Naive thymus-derived CD4-positive, alpha-beta T cell (primary cell): ENCODE measurements around the gene KCNH5. TPM values are rescaled to one million over a fixed set of nuclear protein-coding genes. Genes with fewer than 3 reads are reported as not detected.

Source experiments
- ATAC-seq: fragments of 150-1000 bp; cut with Tn5 transposase; 2 replicates; pipeline ENCODE4 v1.10.0; 2021; ENCODE audit warnings: mild to moderate bottlenecking, moderate library complexity
- CTCF ChIA-PET: fragments of 350-600 bp; sonication (Branson Sonifier 250); formaldehyde crosslinking; loops from one replicate; lab custom pipeline; 2021; ENCODE audit warnings: antibody characterized with exemption; lab: Charles Lee
- POLR2A ChIA-PET: fragments of 350-600 bp; sonication (Branson Sonifier 250); formaldehyde crosslinking; loops from one replicate; lab custom pipeline; 2021; ENCODE audit warnings: antibody characterized with exemption, inconsistent platforms; lab: Charles Lee
- DNase-seq, 9 donors: peaks; one replicate each; pipeline versions ENCODE4 v3.0.0 to v3.0.0-alpha.2; 2020 to 2022; ENCODE audit warnings: mixed read lengths in 1 of 9
- H3K27ac ChIP-seq: one replicate; pipeline ENCODE4 v1.7.0; 2013; ENCODE audit warnings: mild to moderate bottlenecking, low read depth, low read length, moderate library complexity
- H3K27me3 ChIP-seq, 2 donors: one replicate each; pipeline ENCODE4 v1.7.0; 2013; ENCODE audit warnings: low read length in 2 of 2, mild to moderate bottlenecking in 2 of 2, moderate library complexity in 2 of 2; ENCODE audit not compliant: control insufficient read depth in 2 of 2, insufficient read depth in 2 of 2
- H3K36me3 ChIP-seq, 3 experiments: 1 replicate in 2 of 3; 2 replicates in 1 of 3; pipeline ENCODE4 v1.7.0; 2013; ENCODE audit warnings: low read length in 3 of 3, mild to moderate bottlenecking in 3 of 3, moderate library complexity in 1 of 3; ENCODE audit not compliant: insufficient read depth in 3 of 3, control insufficient read depth in 2 of 3
- H3K4me1 ChIP-seq, 2 donors: one replicate each; pipeline ENCODE4 v1.7.0; 2013; ENCODE audit warnings: low read length in 2 of 2, mild to moderate bottlenecking in 2 of 2, moderate library complexity in 1 of 2; ENCODE audit not compliant: control insufficient read depth in 2 of 2, insufficient read depth in 2 of 2
- H3K4me3 ChIP-seq: 2 replicates; pipeline ENCODE4 v1.7.0; 2013; ENCODE audit warnings: mild to moderate bottlenecking, low read length
- H3K9me3 ChIP-seq, 3 experiments: 1 replicate in 2 of 3; 2 replicates in 1 of 3; pipeline ENCODE4 v1.7.0; 2013; ENCODE audit warnings: low read length in 3 of 3; ENCODE audit not compliant: control insufficient read depth in 2 of 3
- H3K27ac Mint-ChIP-seq, 9 donors: one replicate each; pipeline ENCODE4 v1.8.0; 2020 to 2022; ENCODE audit warnings: mixed read lengths in 9 of 9, mild to moderate bottlenecking in 8 of 9, moderate library complexity in 5 of 9, inconsistent platforms in 2 of 9
- H3K27me3 Mint-ChIP-seq, 5 donors: one replicate each; pipeline ENCODE4 v1.8.0; 2021 to 2022; ENCODE audit warnings: mixed read lengths in 5 of 5, mild to moderate bottlenecking in 1 of 5
- H3K36me3 Mint-ChIP-seq, 5 donors: one replicate each; pipeline ENCODE4 v1.8.0; 2020 to 2022; ENCODE audit warnings: mixed read lengths in 5 of 5, mild to moderate bottlenecking in 3 of 5, inconsistent platforms in 1 of 5
- H3K4me1 Mint-ChIP-seq, 7 donors: one replicate each; pipeline ENCODE4 v1.8.0; 2020 to 2022; ENCODE audit warnings: mixed read lengths in 7 of 7, mild to moderate bottlenecking in 3 of 7, inconsistent platforms in 1 of 7
- H3K4me3 Mint-ChIP-seq, 10 donors: one replicate each; pipeline ENCODE4 v1.8.0; 2020 to 2022; ENCODE audit warnings: mild to moderate bottlenecking in 10 of 10, mixed read lengths in 10 of 10, moderate library complexity in 6 of 10, inconsistent platforms in 2 of 10
- H3K9me3 Mint-ChIP-seq, 11 donors: one replicate each; pipeline ENCODE4 v1.8.0; 2020 to 2022; ENCODE audit warnings: mixed read lengths in 11 of 11, mild to moderate bottlenecking in 4 of 11, inconsistent platforms in 1 of 11, moderate library complexity in 1 of 11
- intact Hi-C, 2 donors: fragments of 100-400 bp; cut with micrococcal nuclease; formaldehyde crosslinking; loops; one replicate each; pipeline ENCODE4 v1.15.1; 2023
- polyA plus RNA-seq, 2 donors: library from polyadenylated mRNA; unstranded; fragments of 300-500 nt; fragmentation: Illumina TruSeq; gene quantifications; one replicate each; pipeline ENCODE4 v1.2.3, GENCODE V29; 2021
- total RNA-seq, 6 experiments: library from RNA in 5 of 6; stranded (reverse) in 5 of 6; gene quantifications; 1 replicate in 5 of 6; 2 replicates in 1 of 6; pipeline ENCODE4 v1.2.3 and lab custom pipeline; 2021 to 2026

KCNH5 gene
- total and polyA plus RNA-seq, 7 experiments from 2014 or later: not detected

DNA sequence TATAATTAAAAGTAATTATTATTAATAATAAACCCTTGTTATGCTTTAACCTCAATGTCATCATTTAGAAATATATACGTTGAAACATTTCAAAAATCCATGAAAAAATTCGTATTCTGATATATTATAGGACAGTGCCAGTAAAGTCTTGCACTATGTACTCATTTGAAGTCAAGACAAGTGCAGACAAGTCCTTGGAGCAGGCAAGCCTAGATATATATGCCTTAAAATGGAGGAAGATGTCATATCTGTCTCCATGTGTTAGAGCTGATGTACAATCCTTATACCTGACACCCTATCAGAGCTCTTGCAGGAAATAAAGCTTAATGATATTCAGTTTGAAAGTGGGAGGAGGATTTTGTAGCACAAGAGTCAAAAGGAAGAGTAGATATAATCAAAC is 310.4 kb downstream of the KCNH5 start:
- Histone ChIP-seq H3K9me3 (no peaks in the 10 kb centered on the region), H3K4me1 (no peaks in the 10 kb centered on the region), H3K27ac (no peak overlapping the region), H3K4me3 (no peak overlapping the region), H3K27me3 (no peaks in the 10 kb centered on the region), H3K36me3 (no peaks in the 10 kb centered on the region)
- CTCF ChIA-PET: no interaction called here
- no peaks in the 10 kb centered on the region for H3K36me3 Mint-ChIP-seq
- H3K27me3 Mint-ChIP-seq: peaks cover 0 to 3% (median 0%) of the 10 kb centered on the region in 5 donors
- no peak overlapping the region for H3K27ac Mint-ChIP-seq
- H3K4me1 Mint-ChIP-seq: no peaks in the 10 kb centered on the region
- no peak for DNase-seq
- POLR2A ChIA-PET: no interaction called here
- no peak for ATAC-seq
- peaks cover 0 to 7% (median 4%) of the 10 kb centered on the region in 11 donors for H3K9me3 Mint-ChIP-seq
- no peak overlapping the region for H3K4me3 Mint-ChIP-seq
- intact Hi-C loops: no loop called here

DNA sequence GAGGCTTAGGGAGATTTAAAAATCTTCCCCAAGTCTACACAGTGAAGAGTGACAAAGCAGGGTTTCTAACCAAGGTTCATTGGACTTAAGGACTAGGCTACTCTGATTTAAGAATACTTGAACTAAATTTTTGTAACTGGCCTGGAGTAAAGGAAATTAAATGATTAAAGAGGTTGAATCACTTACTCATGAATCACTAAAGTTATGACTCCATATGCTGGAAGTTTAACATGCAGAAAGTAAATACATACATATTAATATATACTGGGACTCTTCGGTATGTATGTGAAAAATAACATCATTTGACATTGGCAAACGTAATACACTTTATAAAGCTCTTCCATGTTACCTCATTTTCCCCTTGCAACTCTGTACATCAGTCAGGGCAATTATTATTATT is 322.9 kb downstream of the KCNH5 start:
- no peak for ATAC-seq
- Histone ChIP-seq H3K4me3 (no peak overlapping the region), H3K4me1 (no peaks in the 10 kb centered on the region), H3K36me3 (no peaks in the 10 kb centered on the region), H3K27me3 (no peaks in the 10 kb centered on the region), H3K9me3 (no peaks in the 10 kb centered on the region), H3K27ac (no peak overlapping the region)
- Mint-ChIP-seq H3K9me3 (peaks cover 0 to 13% (median 4%) of the 10 kb centered on the region in 11 donors), H3K27ac (no peak overlapping the region), H3K27me3 (no peaks in the 10 kb centered on the region), H3K36me3 (no peaks in the 10 kb centered on the region), H3K4me1 (no peaks in the 10 kb centered on the region), H3K4me3 (no peak overlapping the region)
- intact Hi-C loops: no loop called here
- no peak for DNase-seq
- POLR2A ChIA-PET: no interaction called here
- CTCF ChIA-PET: no interaction called here

DNA sequence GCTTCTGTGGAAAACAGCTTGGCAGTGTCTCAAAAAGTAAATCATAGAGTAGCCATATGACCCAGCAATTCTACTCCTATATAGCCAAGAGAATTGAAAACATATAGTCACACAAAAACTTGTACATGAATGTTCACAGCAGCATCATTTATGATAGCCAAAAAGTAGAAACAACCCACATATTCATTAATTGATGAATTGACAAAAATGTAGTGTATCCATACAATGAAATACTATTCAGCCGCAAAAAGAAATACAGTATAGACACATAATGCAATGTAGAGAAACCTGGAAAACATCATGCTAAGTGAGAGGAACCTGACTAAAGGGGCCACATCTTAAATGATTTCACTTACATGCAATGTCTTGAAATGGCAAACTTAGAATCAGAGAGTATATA is 326.6 kb downstream of the KCNH5 start:
- no peaks in the 10 kb centered on the region for H3K27me3 ChIP-seq

GRCh38 chr14:62711351-62712023 is 333.8 kb downstream of the KCNH5 start:
- ATAC-seq: no peak
- Mint-ChIP-seq H3K4me1 (no peaks in the 10 kb centered on the region), H3K27me3 (peaks cover 0 to 3% (median 0%) of the 10 kb centered on the region in 5 donors), H3K36me3 (no peaks in the 10 kb centered on the region), H3K4me3 (no peak overlapping the region), H3K9me3 (peaks cover 0 to 5% (median 0%) of the 10 kb centered on the region in 11 donors), H3K27ac (peak overlapping the region in 1 of 9 donors; percentile 41)
- Histone ChIP-seq H3K27me3 (no peaks in the 10 kb centered on the region), H3K4me1 (no peaks in the 10 kb centered on the region), H3K9me3 (no peaks in the 10 kb centered on the region), H3K36me3 (no peaks in the 10 kb centered on the region), H3K4me3 (no peak overlapping the region), H3K27ac (no peak overlapping the region)
- POLR2A ChIA-PET: no interaction called here
- intact Hi-C loops: no loop called here
- no peak for DNase-seq
- CTCF ChIA-PET: no interaction called here

More for the DNA sequence above, 326.6 kb downstream of the KCNH5 start:
- no peak for DNase-seq
- Histone ChIP-seq H3K36me3 (no peaks in the 10 kb centered on the region), H3K9me3 (no peaks in the 10 kb centered on the region), H3K27ac (no peak overlapping the region), H3K4me3 (no peak overlapping the region), H3K4me1 (no peaks in the 10 kb centered on the region)
- intact Hi-C loops: no loop called here
- POLR2A ChIA-PET: no interaction called here
- no peaks in the 10 kb centered on the region for H3K36me3 Mint-ChIP-seq
- H3K4me3 Mint-ChIP-seq: no peak overlapping the region
- no peak overlapping the region for H3K27ac Mint-ChIP-seq
- no peaks in the 10 kb centered on the region for H3K4me1 Mint-ChIP-seq
- H3K9me3 Mint-ChIP-seq: peaks cover 0 to 13% (median 4%) of the 10 kb centered on the region in 11 donors
- H3K27me3 Mint-ChIP-seq: peaks cover 0 to 4% (median 0%) of the 10 kb centered on the region in 5 donors
- ATAC-seq: no peak
- CTCF ChIA-PET: no interaction called here

DNA sequence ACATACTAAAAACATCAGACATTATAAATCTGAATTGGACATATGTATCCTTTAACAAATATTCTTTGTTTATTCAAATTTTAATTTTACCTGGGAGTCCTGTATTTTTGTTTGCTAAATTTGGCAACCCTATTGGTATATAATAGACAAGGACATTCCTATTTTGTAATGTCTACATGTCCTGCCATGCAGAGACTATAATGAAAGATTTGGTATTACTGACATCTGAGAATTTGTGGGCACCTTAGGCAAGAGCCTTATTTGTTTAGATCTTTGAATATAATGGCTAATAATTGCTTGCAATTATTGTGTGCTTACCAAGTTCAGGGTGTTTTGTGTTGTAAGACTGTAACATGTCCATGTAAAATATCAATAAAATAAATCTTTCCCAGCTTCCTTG is 334.4 kb downstream of the KCNH5 start:
- H3K4me3 Mint-ChIP-seq: no peak overlapping the region
- DNase-seq: no peak
- no peak overlapping the region for H3K4me3 ChIP-seq
- H3K9me3 Mint-ChIP-seq: peaks cover 0 to 3% (median 0%) of the 10 kb centered on the region in 11 donors
- ChIA-PET CTCF (no interaction called here), POLR2A (no interaction called here)
- ATAC-seq: no peak
- no peaks in the 10 kb centered on the region for H3K27me3 ChIP-seq
- H3K27me3 Mint-ChIP-seq: no peaks in the 10 kb centered on the region
- H3K36me3 Mint-ChIP-seq: no peaks in the 10 kb centered on the region
- no peaks in the 10 kb centered on the region for H3K4me1 Mint-ChIP-seq
- H3K9me3 ChIP-seq: no peaks in the 10 kb centered on the region
- H3K27ac ChIP-seq: no peak overlapping the region
- no peaks in the 10 kb centered on the region for H3K4me1 ChIP-seq
- no peaks in the 10 kb centered on the region for H3K36me3 ChIP-seq
- H3K27ac Mint-ChIP-seq: no peak overlapping the region
- intact Hi-C loops: no loop called here

GRCh38 chr14:62709773-62710172 is 335.5 kb downstream of the KCNH5 start:
- DNase-seq: no peak
- Histone ChIP-seq H3K9me3 (no peaks in the 10 kb centered on the region), H3K36me3 (no peaks in the 10 kb centered on the region), H3K27me3 (no peaks in the 10 kb centered on the region), H3K27ac (no peak overlapping the region), H3K4me1 (no peaks in the 10 kb centered on the region), H3K4me3 (no peak overlapping the region)
- no peaks in the 10 kb centered on the region for H3K27me3 Mint-ChIP-seq
- ChIA-PET POLR2A (no interaction called here), CTCF (no interaction called here)
- peaks cover 0 to 4% (median 0%) of the 10 kb centered on the region in 11 donors for H3K9me3 Mint-ChIP-seq
- ATAC-seq: no peak
- no peak overlapping the region for H3K27ac Mint-ChIP-seq
- H3K4me1 Mint-ChIP-seq: no peaks in the 10 kb centered on the region
- intact Hi-C loops: no loop called here
- H3K4me3 Mint-ChIP-seq: no peak overlapping the region
- H3K36me3 Mint-ChIP-seq: no peaks in the 10 kb centered on the region

DNA sequence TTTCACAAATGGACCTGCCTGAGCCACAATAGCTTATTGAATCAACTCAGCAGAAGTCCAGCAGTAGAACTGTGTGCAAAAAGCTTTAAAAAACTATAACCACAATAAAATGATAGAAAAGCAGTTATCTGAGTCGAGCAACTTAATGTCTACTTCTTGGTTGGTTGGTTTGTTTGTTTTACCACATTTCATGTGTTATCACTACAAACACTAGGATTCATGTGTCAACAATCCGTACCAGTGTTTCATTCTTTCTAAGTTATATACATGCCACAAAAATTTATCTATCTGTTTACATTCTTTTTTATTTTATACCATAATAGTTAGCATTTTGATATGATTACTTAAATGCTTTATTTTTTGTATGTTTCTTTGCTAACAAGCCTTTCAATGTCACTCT is 339.0 kb downstream of the KCNH5 start:
- Histone ChIP-seq H3K27me3 (no peaks in the 10 kb centered on the region), H3K9me3 (no peaks in the 10 kb centered on the region), H3K4me1 (no peaks in the 10 kb centered on the region), H3K27ac (no peak overlapping the region), H3K4me3 (no peak overlapping the region), H3K36me3 (no peaks in the 10 kb centered on the region)
- Mint-ChIP-seq H3K36me3 (no peaks in the 10 kb centered on the region), H3K9me3 (peaks cover 0 to 6% (median 2%) of the 10 kb centered on the region in 11 donors), H3K4me3 (no peak overlapping the region), H3K27ac (no peak overlapping the region), H3K27me3 (no peaks in the 10 kb centered on the region), H3K4me1 (no peaks in the 10 kb centered on the region)
- CTCF ChIA-PET: no interaction called here
- POLR2A ChIA-PET: no interaction called here
- intact Hi-C loops: no loop called here
- DNase-seq (no peak), ATAC-seq (no peak)
